Measurements from ENCODE around the gene CHID1.

Gene CHID1

GRCh38 chr11:823441-824291 is 86.9 kb downstream of the CHID1 start:
- H3K9me3 Mint-ChIP-seq, result no peaks in the 10 kb centered on the region
- no peak overlapping the region for H3K4me3 Mint-ChIP-seq
- H3K27ac Mint-ChIP-seq, result no peak overlapping the region
- peaks cover 34% of the 10 kb centered on the region for H3K27me3 Mint-ChIP-seq (ENCODE audit: low read depth, poor library complexity)
- no peak for TF ChIP-seq CTCF (IDR thresholded peaks at IDR 0.05)
- DNase-seq, result no peak
- H3K4me1 Mint-ChIP-seq, result peaks cover 18% of the 10 kb centered on the region
- H3K36me3 Mint-ChIP-seq (ENCODE audit: low read depth), result peaks cover 14% of the 10 kb centered on the region

- peaks cover 14% of the 10 kb centered on the region for H3K36me3 Mint-ChIP-seq (ENCODE audit: low read depth)
- peaks cover 9% of the 10 kb centered on the region for H3K4me1 Mint-ChIP-seq
- H3K4me3 Mint-ChIP-seq, result peak overlapping the region; percentile 38
- H3K27ac Mint-ChIP-seq, result no peak overlapping the region
- peaks cover 22% of the 10 kb centered on the region for H3K27me3 Mint-ChIP-seq (ENCODE audit: low read depth, poor library complexity)
- no peak for TF ChIP-seq CTCF (IDR thresholded peaks at IDR 0.05)
- H3K9me3 Mint-ChIP-seq, result no peaks in the 10 kb centered on the region
- DNase-seq, result no peak
These were observed 88.9 kb downstream of the CHID1 start for GRCh38 chr11:821512-822371.

- DNase-seq, result no peak
- H3K36me3 Mint-ChIP-seq (ENCODE audit: low read depth), result peaks cover 14% of the 10 kb centered on the region
- peaks cover 14% of the 10 kb centered on the region for H3K27me3 Mint-ChIP-seq (ENCODE audit: low read depth, poor library complexity)
These were observed 89.7 kb downstream of the CHID1 start for GRCh38 chr11:820655-821511.

GRCh38 chr11:819943-820649 is 90.5 kb downstream of the CHID1 start:
- peaks cover 9% of the 10 kb centered on the region for H3K4me1 Mint-ChIP-seq
- peak overlapping the region; percentile 84 for H3K4me3 Mint-ChIP-seq
- H3K27me3 Mint-ChIP-seq (ENCODE audit: low read depth, poor library complexity), result peaks cover 7% of the 10 kb centered on the region
- H3K9me3 Mint-ChIP-seq, result no peaks in the 10 kb centered on the region
- DNase-seq, result peak; percentile 80
- no peak for TF ChIP-seq CTCF (IDR thresholded peaks at IDR 0.05)
- H3K36me3 Mint-ChIP-seq (ENCODE audit: low read depth), result peaks cover 9% of the 10 kb centered on the region
- no peak overlapping the region for H3K27ac Mint-ChIP-seq

More at GRCh38 chr11:820655-821511, 89.7 kb downstream of the CHID1 start:
- peaks cover 9% of the 10 kb centered on the region for H3K4me1 Mint-ChIP-seq
- no peaks in the 10 kb centered on the region for H3K9me3 Mint-ChIP-seq
- TF ChIP-seq CTCF (IDR thresholded peaks at IDR 0.05), result no peak
- H3K4me3 Mint-ChIP-seq, result peak overlapping the region; percentile 84
- H3K27ac Mint-ChIP-seq, result no peak overlapping the region
